ENCODE data around the gene ITPR2. TPM values are rescaled to one million over a fixed set of nuclear protein-coding genes. Genes with fewer than 3 reads are reported as not detected.

Gene ITPR2
- total RNA-seq, 2 experiments from 2014 or later, result 31.7 to 36.3 TPM

DNA sequence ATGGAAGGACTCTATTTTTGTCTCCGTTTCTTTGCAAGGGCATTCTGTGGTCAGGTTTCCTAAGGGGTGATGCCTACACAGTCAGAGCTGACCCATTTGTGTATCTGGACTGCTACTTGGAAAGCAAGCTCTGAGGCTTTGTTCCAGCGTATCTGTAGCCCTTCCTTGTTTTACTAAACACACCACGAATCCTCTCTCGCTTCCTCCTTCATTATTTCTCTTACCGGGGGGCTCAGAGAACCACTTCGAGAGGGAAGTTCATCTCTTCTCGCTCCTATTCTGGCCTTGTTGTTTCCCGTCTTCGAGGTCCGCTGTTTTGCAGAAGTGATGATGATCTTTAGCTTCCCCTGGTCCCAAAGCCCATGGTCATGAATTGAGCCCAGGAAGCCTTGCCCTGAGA is 472.9 kb downstream of the ITPR2 start:
- H3K4me1 Mint-ChIP-seq, result no peaks in the 10 kb centered on the region
- ChIA-PET POLR2A (no interaction called here), CTCF (no interaction called here)
- H3K36me3 Mint-ChIP-seq (ENCODE audit: low read depth), result no peaks in the 10 kb centered on the region
- no peak overlapping the region for H3K4me3 Mint-ChIP-seq
- DNase-seq, result no peak
- H3K27me3 Mint-ChIP-seq, result no peaks in the 10 kb centered on the region
- peaks cover 2% of the 10 kb centered on the region for H3K9me3 Mint-ChIP-seq
- no peak overlapping the region for H3K27ac Mint-ChIP-seq

DNA sequence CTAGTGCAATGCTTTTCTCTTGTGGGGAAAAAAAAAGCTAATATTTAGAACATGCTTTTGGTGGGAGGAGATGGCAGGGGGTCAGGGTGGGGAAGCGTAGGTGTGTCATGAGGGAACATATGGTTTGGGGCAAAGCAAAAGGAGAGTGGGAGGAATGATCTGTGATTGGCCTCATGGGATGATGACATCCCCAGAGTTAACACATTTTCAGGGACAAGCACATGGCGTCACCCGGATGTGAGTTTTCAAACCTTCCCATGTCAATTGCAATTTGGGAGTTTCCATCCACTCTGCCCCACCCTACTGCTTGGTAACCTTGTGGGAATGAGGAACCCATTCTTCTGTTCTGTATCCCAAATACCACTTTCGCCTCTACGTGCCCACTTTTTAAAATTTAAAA is 473.4 kb downstream of the ITPR2 start:
- no peaks in the 10 kb centered on the region for H3K36me3 Mint-ChIP-seq (ENCODE audit: low read depth)
- DNase-seq, result no peak
- H3K27me3 Mint-ChIP-seq, result no peaks in the 10 kb centered on the region
- peaks cover 2% of the 10 kb centered on the region for H3K9me3 Mint-ChIP-seq
- H3K4me1 Mint-ChIP-seq, result no peaks in the 10 kb centered on the region
- no peak overlapping the region for H3K27ac Mint-ChIP-seq
- ChIA-PET POLR2A (no interaction called here), CTCF (no interaction called here)
- no peak overlapping the region for H3K4me3 Mint-ChIP-seq

DNA sequence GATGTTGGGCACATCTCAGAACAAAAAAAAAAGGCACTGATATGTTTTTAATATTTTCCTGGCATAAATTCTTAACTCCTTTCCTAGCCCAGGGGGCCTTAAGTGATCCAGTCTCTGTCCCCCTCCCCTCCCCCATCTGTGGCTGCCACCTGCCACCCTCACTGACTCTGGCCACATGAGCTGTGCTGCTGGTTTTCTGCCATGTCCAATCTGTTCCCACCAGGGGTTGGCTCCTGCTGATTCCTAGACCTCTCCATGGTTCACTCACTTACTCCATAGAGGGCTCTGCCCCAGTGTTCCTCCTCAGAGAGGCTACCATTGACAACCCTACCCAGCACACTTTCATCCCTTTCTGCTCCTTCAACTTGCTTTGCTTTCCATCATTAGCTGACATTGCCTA is 474.3 kb downstream of the ITPR2 start:
- no peak for DNase-seq
- Mint-ChIP-seq H3K9me3 (peaks cover 2% of the 10 kb centered on the region), H3K4me1 (no peaks in the 10 kb centered on the region), H3K36me3 (ENCODE audit: low read depth) (no peaks in the 10 kb centered on the region), H3K4me3 (no peak overlapping the region), H3K27me3 (no peaks in the 10 kb centered on the region), H3K27ac (no peak overlapping the region)
- CTCF ChIA-PET, result interaction anchor here (0.7 kb wide), 1 partner anchor 326 kb away, joined by 3 read pairs; no protein-coding TSS in a partner anchor
- POLR2A ChIA-PET, result no interaction called here

DNA sequence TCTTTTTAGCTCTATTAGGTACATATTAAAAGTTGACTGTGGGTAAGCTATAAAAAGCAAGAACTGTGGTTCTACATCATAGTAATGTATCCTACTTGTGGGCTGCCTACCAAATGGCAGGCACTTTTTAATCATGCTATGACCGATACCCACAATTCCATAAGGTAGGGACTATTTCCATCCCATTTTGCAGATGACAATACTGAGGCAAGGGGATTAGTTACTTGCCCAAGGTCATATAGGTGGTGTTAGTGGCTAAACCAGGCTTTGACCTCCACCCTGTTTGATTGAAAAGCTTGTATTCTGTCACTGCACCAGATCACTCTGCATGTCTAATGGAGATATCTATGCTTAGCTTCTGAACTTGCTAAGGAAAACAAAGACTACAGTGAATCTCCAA is 485.7 kb downstream of the ITPR2 start:
- ChIA-PET CTCF (no interaction called here), POLR2A (no interaction called here)
- Mint-ChIP-seq H3K4me1 (peaks cover 10% of the 10 kb centered on the region), H3K4me3 (no peak overlapping the region), H3K36me3 (ENCODE audit: low read depth) (no peaks in the 10 kb centered on the region), H3K27me3 (no peaks in the 10 kb centered on the region), H3K27ac (no peak overlapping the region), H3K9me3 (no peaks in the 10 kb centered on the region)
- DNase-seq, result no peak

DNA sequence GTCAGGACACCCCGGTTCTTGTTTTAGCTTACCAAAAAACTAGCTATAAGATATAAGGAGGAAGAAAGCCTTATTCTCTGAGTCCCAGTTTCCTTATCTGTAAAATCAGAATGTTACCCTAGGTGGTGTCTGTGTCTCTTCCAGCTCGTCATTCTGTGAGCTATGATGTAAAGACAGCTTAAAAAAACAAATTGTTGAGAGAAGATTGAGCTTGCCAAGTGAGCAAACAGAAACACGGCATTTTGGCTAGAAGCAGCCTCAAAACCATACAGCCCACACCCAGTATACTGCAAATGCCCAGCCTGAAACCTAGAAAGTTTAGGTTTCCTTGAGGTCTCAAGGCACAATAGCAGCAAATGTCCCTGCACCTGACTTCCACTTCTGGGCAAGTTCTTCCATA is 486.3 kb downstream of the ITPR2 start:
- CTCF ChIA-PET, result no interaction called here
- H3K4me3 Mint-ChIP-seq, result no peak overlapping the region
- H3K27me3 Mint-ChIP-seq, result no peaks in the 10 kb centered on the region

DNA sequence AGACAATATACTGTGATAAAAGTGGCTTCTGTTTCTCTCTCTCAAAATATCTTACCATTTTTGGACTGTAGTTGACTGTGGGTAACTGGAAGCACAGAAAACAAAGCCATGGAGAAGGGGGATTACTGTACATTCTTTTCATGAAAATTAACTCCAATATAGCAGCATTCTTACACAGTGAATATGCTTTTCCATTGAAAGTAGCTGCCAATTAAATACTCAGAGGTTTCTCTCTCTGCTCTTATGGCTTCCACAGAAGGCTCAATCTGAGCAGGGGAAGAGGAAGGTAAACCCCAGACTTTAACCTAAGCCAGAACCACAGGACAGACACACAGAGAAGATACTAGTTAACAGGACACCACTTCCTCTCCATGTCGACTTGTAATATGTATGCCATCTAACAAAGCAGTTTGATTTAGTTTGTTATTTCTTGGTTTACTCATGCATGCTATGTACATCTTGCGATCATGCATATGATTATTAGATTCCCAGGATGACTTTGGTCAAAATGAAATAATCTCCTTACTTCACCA is 487.5 kb downstream of the ITPR2 start:
- H3K4me3 Mint-ChIP-seq, result no peak overlapping the region
- H3K4me1 Mint-ChIP-seq, result peaks cover 17% of the 10 kb centered on the region
- no peaks in the 10 kb centered on the region for H3K9me3 Mint-ChIP-seq
- peaks cover 3% of the 10 kb centered on the region for H3K36me3 Mint-ChIP-seq (ENCODE audit: low read depth)
- CTCF ChIA-PET, result no interaction called here
- no peak overlapping the region for H3K27ac Mint-ChIP-seq
- no peaks in the 10 kb centered on the region for H3K27me3 Mint-ChIP-seq
- POLR2A ChIA-PET, result no interaction called here
- DNase-seq, result no peak

More for the DNA sequence above, 486.3 kb downstream of the ITPR2 start:
- POLR2A ChIA-PET, result interaction anchor here (0.6 kb wide), 1 partner anchor 115 kb away, joined by 4 read pairs; no protein-coding TSS in a partner anchor
- Mint-ChIP-seq H3K27ac (no peak overlapping the region), H3K9me3 (no peaks in the 10 kb centered on the region), H3K4me1 (peaks cover 10% of the 10 kb centered on the region), H3K36me3 (ENCODE audit: low read depth) (peaks cover 3% of the 10 kb centered on the region)
- no peak for DNase-seq

DNA sequence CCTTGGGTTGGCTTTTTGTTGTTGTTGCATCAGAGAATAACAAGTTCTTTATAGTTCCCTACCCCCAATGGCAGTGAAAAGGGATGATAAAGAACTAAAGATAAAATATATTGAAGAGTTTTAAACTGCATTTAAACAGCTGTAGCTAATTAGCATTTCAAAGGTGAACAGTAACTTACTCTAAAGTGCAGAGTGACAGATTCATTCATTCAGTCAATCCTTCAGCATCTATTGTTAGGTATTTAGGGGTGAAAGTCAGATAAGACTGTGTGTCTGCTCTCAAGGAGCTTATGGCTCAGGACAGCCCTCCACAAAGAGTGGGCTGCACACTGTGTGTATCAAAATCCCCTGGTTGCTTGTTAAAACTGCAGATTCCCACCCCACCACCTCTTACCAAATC is 491.5 kb downstream of the ITPR2 start:
- Mint-ChIP-seq H3K36me3 (ENCODE audit: low read depth) (peaks cover 6% of the 10 kb centered on the region), H3K27me3 (no peaks in the 10 kb centered on the region), H3K4me3 (no peak overlapping the region), H3K27ac (no peak overlapping the region), H3K9me3 (no peaks in the 10 kb centered on the region), H3K4me1 (peaks cover 18% of the 10 kb centered on the region)
- POLR2A ChIA-PET, result no interaction called here
- CTCF ChIA-PET, result no interaction called here
- no peak for DNase-seq

DNA sequence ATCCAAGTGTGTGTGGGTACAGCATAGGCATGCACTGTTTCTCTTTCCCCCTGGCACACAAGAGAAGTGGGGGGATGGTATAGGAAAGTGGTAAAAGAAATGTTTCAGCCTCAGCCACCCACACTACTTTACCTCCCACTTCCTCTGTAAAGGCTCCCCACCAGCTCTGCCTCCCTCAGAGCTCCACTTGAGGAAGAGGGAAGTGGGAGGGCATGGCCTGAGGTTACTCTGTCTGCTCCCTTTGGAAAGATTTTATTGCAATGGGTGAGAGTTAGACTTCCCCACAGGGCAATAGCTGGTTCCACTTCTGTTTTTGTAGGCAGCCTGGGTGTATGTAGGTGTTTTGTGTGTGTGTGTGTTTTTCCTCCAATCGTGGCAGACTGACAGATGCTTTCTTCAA is 492.3 kb downstream of the ITPR2 start:
- Mint-ChIP-seq H3K4me1 (peaks cover 14% of the 10 kb centered on the region), H3K36me3 (ENCODE audit: low read depth) (peaks cover 6% of the 10 kb centered on the region), H3K27me3 (no peaks in the 10 kb centered on the region), H3K9me3 (no peaks in the 10 kb centered on the region), H3K4me3 (no peak overlapping the region), H3K27ac (no peak overlapping the region)
- POLR2A ChIA-PET, result interaction anchor here (0.5 kb wide), 1 partner anchor 1620 kb away, joined by 3 read pairs; no protein-coding TSS in a partner anchor
- CTCF ChIA-PET, result no interaction called here
- no peak for DNase-seq

DNA sequence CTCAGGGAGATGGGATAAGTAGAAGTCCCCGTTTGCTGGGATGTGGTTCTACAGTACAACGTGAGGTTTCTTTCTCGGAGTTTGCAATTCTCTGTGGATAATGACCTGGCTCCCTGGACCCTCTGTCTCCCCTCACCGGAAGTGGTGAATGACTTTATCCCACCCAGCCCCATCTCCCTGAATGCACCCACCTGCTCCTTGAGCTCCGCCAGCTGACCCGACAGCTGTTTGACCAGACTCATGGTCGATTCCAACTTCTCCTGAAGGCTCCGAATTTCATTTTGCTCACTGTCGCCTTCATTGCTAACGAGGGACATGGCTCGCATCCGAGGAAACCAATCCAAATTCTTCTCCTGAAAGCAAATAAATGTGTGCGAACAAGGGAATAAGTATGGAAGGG is 493.0 kb downstream of the ITPR2 start:
- Mint-ChIP-seq H3K4me1 (peaks cover 10% of the 10 kb centered on the region), H3K4me3 (no peak overlapping the region), H3K36me3 (ENCODE audit: low read depth) (peaks cover 6% of the 10 kb centered on the region), H3K27me3 (no peaks in the 10 kb centered on the region), H3K27ac (no peak overlapping the region), H3K9me3 (no peaks in the 10 kb centered on the region)
- CTCF ChIA-PET, result no interaction called here
- no peak for DNase-seq
- POLR2A ChIA-PET, result no interaction called here

DNA sequence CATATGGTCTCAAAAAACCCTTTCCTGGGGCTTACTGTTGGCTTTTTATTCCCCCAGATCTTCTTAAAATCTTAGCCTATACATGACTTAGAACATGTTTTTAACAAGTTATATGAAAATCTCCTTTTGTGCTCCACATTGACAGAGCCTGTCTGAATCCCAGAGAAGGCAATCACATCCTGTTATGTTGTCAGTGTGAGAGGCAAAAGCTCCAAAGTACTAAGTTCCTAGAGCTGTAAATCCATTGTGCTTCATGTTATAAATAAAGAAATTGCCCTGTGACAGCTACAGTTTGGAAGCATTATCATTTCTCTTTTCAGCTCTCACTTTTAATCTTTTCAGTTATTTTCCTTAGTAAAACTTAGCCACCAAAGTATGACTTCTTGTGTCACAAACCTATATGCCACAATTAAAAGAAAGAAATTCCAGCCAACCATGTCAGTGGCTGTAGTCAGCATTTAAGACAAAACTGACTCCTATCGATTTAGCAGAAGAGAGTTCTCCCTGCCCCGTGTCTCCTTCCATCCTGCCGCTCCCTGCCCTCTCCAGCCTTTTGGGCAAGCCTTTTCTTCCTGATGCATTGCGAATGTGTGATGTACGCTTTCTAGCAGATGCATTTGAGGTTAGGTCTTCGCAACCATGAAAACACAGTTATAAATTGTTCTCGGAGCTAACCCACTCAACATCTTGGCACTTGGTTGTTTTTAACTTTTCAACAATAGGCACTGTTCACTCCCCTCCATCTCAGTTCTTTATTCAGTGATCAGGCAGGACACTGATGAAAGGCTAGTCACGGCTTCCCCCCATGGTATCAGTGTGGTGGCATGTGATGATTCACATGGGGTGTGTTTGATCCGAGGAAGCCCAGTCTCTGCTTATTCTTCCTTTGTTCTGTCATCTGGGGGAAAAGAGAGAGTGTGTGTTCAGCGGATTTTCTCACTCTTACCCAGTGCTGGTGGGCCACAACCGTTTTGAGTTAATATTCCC is 494.1 kb downstream of the ITPR2 start:
- CTCF ChIA-PET, result no interaction called here
- Mint-ChIP-seq H3K36me3 (ENCODE audit: low read depth) (peaks cover 6% of the 10 kb centered on the region), H3K4me1 (peaks cover 10% of the 10 kb centered on the region), H3K27me3 (no peaks in the 10 kb centered on the region), H3K27ac (no peak overlapping the region), H3K4me3 (no peak overlapping the region), H3K9me3 (peaks cover 3% of the 10 kb centered on the region)
- POLR2A ChIA-PET, result no interaction called here
- no peak for DNase-seq

- DNase-seq, result no peak
- H3K4me3 Mint-ChIP-seq, result no peak overlapping the region
- POLR2A ChIA-PET, result interaction anchor here (0.6 kb wide), 1 partner anchor 31 kb away, joined by 3 read pairs; no protein-coding TSS in a partner anchor
- CTCF ChIA-PET, result no interaction called here
- H3K36me3 Mint-ChIP-seq (ENCODE audit: low read depth), result peaks cover 3% of the 10 kb centered on the region
- no peaks in the 10 kb centered on the region for H3K27me3 Mint-ChIP-seq
- H3K9me3 Mint-ChIP-seq, result peaks cover 3% of the 10 kb centered on the region
- no peak overlapping the region for H3K27ac Mint-ChIP-seq
- H3K4me1 Mint-ChIP-seq, result peaks cover 4% of the 10 kb centered on the region
Observed at GRCh38 chr12:26335651-26336050, 497.3 kb downstream of the ITPR2 start.

- Mint-ChIP-seq H3K27me3 (no peaks in the 10 kb centered on the region), H3K4me3 (no peak overlapping the region), H3K27ac (no peak overlapping the region), H3K4me1 (no peaks in the 10 kb centered on the region), H3K36me3 (ENCODE audit: low read depth) (peaks cover 3% of the 10 kb centered on the region), H3K9me3 (peaks cover 3% of the 10 kb centered on the region)
- ChIA-PET CTCF (no interaction called here), POLR2A (no interaction called here)
- no peak for DNase-seq
Observed at GRCh38 chr12:26334621-26335124, 498.3 kb downstream of the ITPR2 start.

GRCh38 chr12:26331960-26332359 is 501.0 kb downstream of the ITPR2 start:
- POLR2A ChIA-PET, result no interaction called here

GRCh38 chr12:26331136-26331535 is 501.9 kb downstream of the ITPR2 start:
- no peak overlapping the region for H3K4me3 Mint-ChIP-seq
- H3K27me3 Mint-ChIP-seq, result peaks cover 13% of the 10 kb centered on the region
- DNase-seq, result no peak
- no peak overlapping the region for H3K27ac Mint-ChIP-seq
- POLR2A ChIA-PET, result no interaction called here
- H3K9me3 Mint-ChIP-seq, result peaks cover 3% of the 10 kb centered on the region
- H3K4me1 Mint-ChIP-seq, result no peaks in the 10 kb centered on the region
- CTCF ChIA-PET, result no interaction called here
- no peaks in the 10 kb centered on the region for H3K36me3 Mint-ChIP-seq (ENCODE audit: low read depth)

More at GRCh38 chr12:26331960-26332359, 501.0 kb downstream of the ITPR2 start:
- DNase-seq, result no peak
- H3K27ac Mint-ChIP-seq, result no peak overlapping the region
- H3K4me3 Mint-ChIP-seq, result no peak overlapping the region
- CTCF ChIA-PET, result no interaction called here
- peaks cover 11% of the 10 kb centered on the region for H3K27me3 Mint-ChIP-seq
- H3K4me1 Mint-ChIP-seq, result no peaks in the 10 kb centered on the region
- no peaks in the 10 kb centered on the region for H3K36me3 Mint-ChIP-seq (ENCODE audit: low read depth)
- peaks cover 3% of the 10 kb centered on the region for H3K9me3 Mint-ChIP-seq

All from activated CD4-positive, alpha-beta memory T cell treated with anti-CD3 and anti-CD28 coated beads, Interleukin-2, amount 10 ng/mL, durations not matched to agents 7 days and 5 days (primary cell).